NCI-H748 treated with DMSO at 0.1 percent for 48 hours (cell line): ENCODE results near the gene ATG7.

Source experiments
- DNase-seq: peaks from one replicate; lab custom pipeline; 2025; lab: John Stamatoyannopoulos, UW

ATG7 gene

GRCh38 chr3:11536936-11537612, 264.9 kb downstream of the ATG7 start:
- no peak for DNase-seq

- no peak for DNase-seq
Measured at GRCh38 chr3:11538581-11538980, 266.4 kb downstream of the ATG7 start.

GRCh38 chr3:11539218-11539617, 267.0 kb downstream of the ATG7 start:
- DNase-seq: no peak

GRCh38 chr3:11539677-11540076, 267.5 kb downstream of the ATG7 start:
- DNase-seq: peak; percentile 81

- no peak for DNase-seq
Measured at GRCh38 chr3:11541321-11542303, 269.4 kb downstream of the ATG7 start.

GRCh38 chr3:11542551-11542950, 270.4 kb downstream of the ATG7 start:
- no peak for DNase-seq

GRCh38 chr3:11543141-11543947, 271.1 kb downstream of the ATG7 start:
- no peak for DNase-seq

GRCh38 chr3:11543948-11544387, 271.8 kb downstream of the ATG7 start:
- DNase-seq: no peak

GRCh38 chr3:11544412-11545181, 272.4 kb downstream of the ATG7 start:
- DNase-seq: no peak

- DNase-seq: no peak
Measured at GRCh38 chr3:11545186-11545851, 273.1 kb downstream of the ATG7 start.

- no peak for DNase-seq
Measured at GRCh38 chr3:11546657-11547302, 274.6 kb downstream of the ATG7 start.

- DNase-seq: no peak
Measured at GRCh38 chr3:11547498-11547897, 275.3 kb downstream of the ATG7 start.

- no peak for DNase-seq
Measured at GRCh38 chr3:11548721-11549131, 276.5 kb downstream of the ATG7 start.

- DNase-seq: no peak
Measured at GRCh38 chr3:11549580-11550140, 277.5 kb downstream of the ATG7 start.

GRCh38 chr3:11551036-11551435, 278.8 kb downstream of the ATG7 start:
- no peak for DNase-seq

- no peak for DNase-seq
Measured at GRCh38 chr3:11552289-11553264, 280.4 kb downstream of the ATG7 start.

- no peak for DNase-seq
Measured at GRCh38 chr3:11553436-11554235, 281.4 kb downstream of the ATG7 start.

GRCh38 chr3:11554236-11554610, 282.0 kb downstream of the ATG7 start:
- no peak for DNase-seq
